HepG2 (cell line): ENCODE results near the gene PLVAP. TPM values are rescaled to one million over a fixed set of nuclear protein-coding genes. Genes with fewer than 3 reads are reported as not detected.

ENCODE experiments used
- ASH2L ChIP-seq: fragments of 300-600, 200-600 bp; sonication (generic); IDR thresholded peaks from 2 replicates; pipeline ENCODE4 v1.7.0; 2017; ENCODE audit warnings: low read depth, mild to moderate bottlenecking, moderate library complexity, mixed read lengths, low read length; ENCODE audit not compliant: insufficient read length
- CEBPG ChIP-seq: IDR thresholded peaks from 2 replicates; pipeline ENCODE4 v1.6.1; 2016
- DNMT3B ChIP-seq: conservative IDR thresholded peaks from 2 replicates; pipeline ENCODE4 v1.6.1; 2016; ENCODE audit warnings: missing biosample characterization, control low read depth
- ELF3 ChIP-seq: IDR thresholded peaks from 2 replicates; pipeline ENCODE4 v1.6.1; 2016; ENCODE audit warnings: missing genetic modification reagents, missing compliant biosample characterization
- ETV5 ChIP-seq: IDR thresholded peaks from 2 replicates; pipeline ENCODE4 v1.6.1; 2018; ENCODE audit warnings: missing biosample characterization, missing genetic modification reagents, inconsistent platforms, borderline replicate concordance
- FOXK1 ChIP-seq: sonication (generic); formaldehyde crosslinking; IDR thresholded peaks from 2 replicates; pipeline ENCODE4 v1.4.0; 2020; ENCODE audit warnings: low read depth, missing genetic modification reagents, borderline replicate concordance
- GPN1 ChIP-seq: sonication (generic); formaldehyde crosslinking; IDR thresholded peaks from 2 replicates; pipeline ENCODE4 v1.5.1; 2020; ENCODE audit warnings: missing genetic modification reagents, borderline replicate concordance
- HOXA5 ChIP-seq: sonication (generic); formaldehyde crosslinking; IDR thresholded peaks from 2 replicates; pipeline ENCODE4 v1.4.0; 2020; ENCODE audit warnings: missing genetic modification reagents
- KAT7 ChIP-seq: IDR thresholded peaks from 2 replicates; pipeline ENCODE4 v1.6.1; 2018; ENCODE audit warnings: borderline replicate concordance, missing compliant biosample characterization
- KAT8 ChIP-seq: IDR thresholded peaks from 2 replicates; pipeline ENCODE4 v1.6.1; 2016; ENCODE audit warnings: missing genetic modification reagents, missing compliant biosample characterization
- RBM22 ChIP-seq: fragments of 200-400 bp; formaldehyde crosslinking; optimal IDR thresholded peaks from 2 replicates; pipeline ENCODE3; 2017; ENCODE audit warnings: mild to moderate bottlenecking, low read length, moderate library complexity
- REL ChIP-seq: sonication (generic); formaldehyde crosslinking; conservative IDR thresholded peaks from 2 replicates; pipeline ENCODE4 v1.8.0; 2022; ENCODE audit warnings: mild to moderate bottlenecking, missing genetic modification reagents, moderate library complexity
- RFXANK ChIP-seq: IDR thresholded peaks from 2 replicates; pipeline ENCODE4 v1.6.1; 2016
- RXRA ChIP-seq: sonication (generic); formaldehyde crosslinking; IDR thresholded peaks from 2 replicates; pipeline ENCODE4 v1.5.1; 2020; ENCODE audit warnings: missing genetic modification reagents
- SETDB1 ChIP-seq: sonication (generic); formaldehyde crosslinking; IDR thresholded peaks from 2 replicates; pipeline ENCODE4 v1.5.1; 2020; ENCODE audit warnings: missing genetic modification reagents, mild to moderate bottlenecking, borderline replicate concordance
- SMAD9 ChIP-seq: sonication (generic); formaldehyde crosslinking; IDR thresholded peaks from 2 replicates; pipeline ENCODE4 v1.5.1; 2020; ENCODE audit warnings: mild to moderate bottlenecking, missing genetic modification reagents
- TCF12 ChIP-seq, 2 experiments: fragments of 450-650 bp in 1 of 2; sonication (generic) in 1 of 2; formaldehyde crosslinking in 1 of 2; IDR thresholded peaks; 2 replicates each; pipeline versions ENCODE4 v1.6.1 to v1.8.0; 2017 to 2022; ENCODE audit warnings: antibody characterized with exemption in 1 of 2, mild to moderate bottlenecking in 1 of 2, missing genetic modification reagents in 1 of 2, moderate library complexity in 1 of 2
- ZIK1 ChIP-seq: sonication (generic); formaldehyde crosslinking; IDR thresholded peaks from 2 replicates; pipeline ENCODE4 v1.5.0; 2020; ENCODE audit warnings: mild to moderate bottlenecking, low read depth, missing genetic modification reagents, borderline replicate concordance
- ZKSCAN8 ChIP-seq: IDR thresholded peaks from 2 replicates; pipeline ENCODE4 v1.6.1; 2016; ENCODE audit warnings: borderline replicate concordance, missing genetic modification reagents, missing compliant biosample characterization
- ZNF205 ChIP-seq: IDR thresholded peaks from 2 replicates; pipeline ENCODE4 v1.6.1; 2018; ENCODE audit warnings: missing biosample characterization, missing genetic modification reagents
- ZNF207 ChIP-seq: fragments of 450-650 bp; IDR thresholded peaks from 2 replicates; pipeline ENCODE4 v1.6.1; 2016; ENCODE audit warnings: antibody characterized with exemption, borderline replicate concordance
- ZNF737 ChIP-seq: sonication (generic); formaldehyde crosslinking; IDR thresholded peaks from 2 replicates; pipeline ENCODE4 v1.5.0; 2020; ENCODE audit warnings: missing genetic modification reagents, mild to moderate bottlenecking, borderline replicate concordance
- ZNF83 ChIP-seq: sonication (generic); formaldehyde crosslinking; IDR thresholded peaks from 2 replicates; pipeline ENCODE4 v1.4.0; 2020; ENCODE audit warnings: missing genetic modification reagents, mild to moderate bottlenecking, borderline replicate concordance
- polyA plus RNA-seq, 8 experiments: library from polyadenylated mRNA; depleted of rRNA in 3 of 8; stranded (reverse) in 7 of 8; unstranded in 1 of 8; fragments of >200 nt; fragmentation: Illumina TruSeq in 4 of 8; extraction: Trizol in 4 of 8; gene quantifications; 2 replicates each; pipeline versions ENCODE4 v1.2.1 to v1.2.3, GENCODE V29; 2011 to 2016; ENCODE audit warnings: low read depth in 4 of 8, missing spikeins in 1 of 8, mixed read lengths in 1 of 8; ENCODE audit not compliant: insufficient read depth in 1 of 8
- total RNA-seq, 5 experiments: library from RNA; depleted of rRNA; stranded (reverse); fragments of >200 nt; fragmentation: Illumina TruSeq; extraction: Trizol; gene quantifications; 2 replicates each; pipeline ENCODE4 v1.2.3, GENCODE V29; 2016; ENCODE audit warnings: low read depth in 1 of 5
- TF ChIP-seq, protein P1 (sequence below): sonication (generic); formaldehyde crosslinking; IDR thresholded peaks from 2 replicates; pipeline ENCODE4 v1.8.1; 2023; ENCODE audit warnings: missing genetic modification reagents, mild to moderate bottlenecking, borderline replicate concordance
- TF ChIP-seq, protein P2 (sequence below): sonication (generic); formaldehyde crosslinking; IDR thresholded peaks from 2 replicates; pipeline ENCODE4 v1.4.0; 2020; ENCODE audit warnings: mild to moderate bottlenecking, low read depth, missing genetic modification reagents
- TF ChIP-seq, protein P3 (sequence below): sonication (generic); formaldehyde crosslinking; conservative IDR thresholded peaks from 2 replicates; pipeline ENCODE4 v1.8.0; 2022; ENCODE audit warnings: mild to moderate bottlenecking, moderate library complexity, missing genetic modification reagents
- TF ChIP-seq, protein P4 (sequence below): sonication (generic); formaldehyde crosslinking; IDR thresholded peaks from 2 replicates; pipeline ENCODE4 v1.8.1; 2023; ENCODE audit warnings: mild to moderate bottlenecking, inconsistent platforms, moderate library complexity, missing genetic modification reagents, borderline replicate concordance

Gene PLVAP
- total and polyA plus RNA-seq, 2 of the 13 experiments (the other 11 are each of a cell fraction or from before 2014, with no cell fraction given) = 0.26 TPM; not detected in 1

DNA sequence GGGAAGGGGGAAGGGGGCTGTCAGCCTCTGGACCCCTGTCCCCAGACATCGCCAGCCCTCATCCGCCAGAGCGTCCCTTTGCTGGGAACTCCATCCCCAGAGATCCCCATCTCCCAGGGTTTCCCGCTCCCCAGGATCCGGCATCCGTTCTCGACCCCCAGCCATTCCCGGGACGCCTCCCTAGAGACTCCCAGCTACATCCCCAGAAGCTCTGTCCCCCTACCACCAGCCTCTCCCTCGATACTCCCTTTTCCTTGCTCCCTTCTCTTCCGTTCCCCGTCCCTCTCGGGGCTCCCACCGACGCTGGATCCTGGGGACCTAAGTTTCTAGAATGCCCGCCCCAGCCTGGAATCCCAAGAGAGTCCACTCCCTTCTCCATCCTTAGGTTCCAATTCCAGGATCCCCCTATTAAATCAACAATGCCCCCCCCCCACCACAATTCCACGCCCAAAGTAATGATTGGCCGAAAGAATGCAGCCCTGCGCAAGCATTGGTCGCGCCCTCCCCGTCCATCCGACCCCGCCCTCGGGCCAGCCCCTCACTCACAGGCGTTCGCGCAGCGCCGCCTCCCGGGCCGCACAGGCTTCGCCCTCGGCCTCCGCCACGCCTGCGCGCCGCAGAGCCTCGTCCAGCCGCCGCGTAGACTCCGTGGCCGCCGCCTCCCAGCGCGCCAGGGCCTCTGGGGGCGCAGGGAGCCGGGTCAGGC, 13.7 kb upstream of the PLVAP start (continued):
- TF ChIP-seq TCF12 (IDR thresholded peaks at IDR 0.05) (no peak), TCF12 (CRISPR knock-in tag; IDR thresholded peaks at IDR 0.05) (no peak), ZNF83 (CRISPR knock-in tag) (no peak), KAT7 (CRISPR knock-in tag) (no peak), RXRA (CRISPR knock-in tag) (0 out of 2 replicates have a peak, but pooled peaks have one; percentile 12), RFXANK (0 out of 2 replicates have a peak, but pooled peaks have one; percentile 23), SETDB1 (CRISPR knock-in tag) (no peak), GPN1 (CRISPR knock-in tag) (no peak), ZKSCAN8 (CRISPR knock-in tag) (no peak), RBM22 (no peak), ASH2L (no peak), ZNF205 (CRISPR knock-in tag) (no peak), ELF3 (CRISPR knock-in tag) (0 out of 2 replicates have a peak, but pooled peaks have one; percentile 34), ETV5 (CRISPR knock-in tag) (0 out of 2 replicates have a peak, but pooled peaks have one; percentile 15), KAT8 (CRISPR knock-in tag) (no peak), SMAD9 (CRISPR knock-in tag) (no peak), ZIK1 (CRISPR knock-in tag) (no peak), ZNF207 (no peak), DNMT3B (CRISPR knock-in tag) (no peak), FOXK1 (CRISPR knock-in tag) (no peak), HOXA5 (CRISPR knock-in tag) (no peak), CEBPG (CRISPR knock-in tag) (no peak), ZNF737 (no peak), REL (CRISPR knock-in tag) (no peak)
- TF ChIP-seq, protein P1, sequence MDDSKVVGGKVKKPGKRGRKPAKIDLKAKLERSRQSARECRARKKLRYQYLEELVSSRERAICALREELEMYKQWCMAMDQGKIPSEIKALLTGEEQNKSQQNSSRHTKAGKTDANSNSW (CRISPR knock-in tag) = no peak
- TF ChIP-seq, protein P2, sequence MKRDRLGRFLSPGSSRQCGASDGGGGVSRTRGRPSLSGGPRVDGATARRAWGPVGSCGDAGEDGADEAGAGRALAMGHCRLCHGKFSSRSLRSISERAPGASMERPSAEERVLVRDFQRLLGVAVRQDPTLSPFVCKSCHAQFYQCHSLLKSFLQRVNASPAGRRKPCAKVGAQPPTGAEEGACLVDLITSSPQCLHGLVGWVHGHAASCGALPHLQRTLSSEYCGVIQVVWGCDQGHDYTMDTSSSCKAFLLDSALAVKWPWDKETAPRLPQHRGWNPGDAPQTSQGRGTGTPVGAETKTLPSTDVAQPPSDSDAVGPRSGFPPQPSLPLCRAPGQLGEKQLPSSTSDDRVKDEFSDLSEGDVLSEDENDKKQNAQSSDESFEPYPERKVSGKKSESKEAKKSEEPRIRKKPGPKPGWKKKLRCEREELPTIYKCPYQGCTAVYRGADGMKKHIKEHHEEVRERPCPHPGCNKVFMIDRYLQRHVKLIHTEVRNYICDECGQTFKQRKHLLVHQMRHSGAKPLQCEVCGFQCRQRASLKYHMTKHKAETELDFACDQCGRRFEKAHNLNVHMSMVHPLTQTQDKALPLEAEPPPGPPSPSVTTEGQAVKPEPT (CRISPR knock-in tag) = no peak
- TF ChIP-seq, protein P3, sequence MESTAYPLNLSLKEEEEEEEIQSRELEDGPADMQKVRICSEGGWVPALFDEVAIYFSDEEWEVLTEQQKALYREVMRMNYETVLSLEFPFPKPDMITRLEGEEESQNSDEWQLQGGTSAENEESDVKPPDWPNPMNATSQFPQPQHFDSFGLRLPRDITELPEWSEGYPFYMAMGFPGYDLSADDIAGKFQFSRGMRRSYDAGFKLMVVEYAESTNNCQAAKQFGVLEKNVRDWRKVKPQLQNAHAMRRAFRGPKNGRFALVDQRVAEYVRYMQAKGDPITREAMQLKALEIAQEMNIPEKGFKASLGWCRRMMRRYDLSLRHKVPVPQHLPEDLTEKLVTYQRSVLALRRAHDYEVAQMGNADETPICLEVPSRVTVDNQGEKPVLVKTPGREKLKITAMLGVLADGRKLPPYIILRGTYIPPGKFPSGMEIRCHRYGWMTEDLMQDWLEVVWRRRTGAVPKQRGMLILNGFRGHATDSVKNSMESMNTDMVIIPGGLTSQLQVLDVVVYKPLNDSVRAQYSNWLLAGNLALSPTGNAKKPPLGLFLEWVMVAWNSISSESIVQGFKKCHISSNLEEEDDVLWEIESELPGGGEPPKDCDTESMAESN (CRISPR knock-in tag) = peak; percentile 40; the same call in 1 of the 2 replicates
- TF ChIP-seq, protein P4, sequence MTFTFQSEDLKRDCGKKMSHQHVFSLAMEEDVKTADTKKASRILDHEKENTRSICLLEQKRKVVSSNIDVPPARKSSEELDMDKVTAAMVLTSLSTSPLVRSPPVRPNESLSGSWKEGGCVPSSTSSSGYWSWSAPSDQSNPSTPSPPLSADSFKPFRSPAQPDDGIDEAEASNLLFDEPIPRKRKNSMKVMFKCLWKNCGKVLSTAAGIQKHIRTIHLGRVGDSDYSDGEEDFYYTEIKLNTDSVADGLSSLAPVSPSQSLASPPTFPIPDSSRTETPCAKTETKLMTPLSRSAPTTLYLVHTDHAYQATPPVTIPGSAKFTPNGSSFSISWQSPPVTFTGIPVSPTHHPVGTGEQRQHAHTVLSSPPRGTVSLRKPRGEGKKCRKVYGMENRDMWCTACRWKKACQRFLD (CRISPR knock-in tag) = no peak
